ENCODE data around the gene NUCKS1. TPM values are rescaled to one million over a fixed set of nuclear protein-coding genes. Genes with fewer than 3 reads are reported as not detected.
A peak's percentile ranks its signal among the peaks of the same experiment; 100 is the strongest.

The NUCKS1 gene
- total RNA-seq, 4 donors from 2014 or later = 122 to 237 (median 177) TPM

DNA sequence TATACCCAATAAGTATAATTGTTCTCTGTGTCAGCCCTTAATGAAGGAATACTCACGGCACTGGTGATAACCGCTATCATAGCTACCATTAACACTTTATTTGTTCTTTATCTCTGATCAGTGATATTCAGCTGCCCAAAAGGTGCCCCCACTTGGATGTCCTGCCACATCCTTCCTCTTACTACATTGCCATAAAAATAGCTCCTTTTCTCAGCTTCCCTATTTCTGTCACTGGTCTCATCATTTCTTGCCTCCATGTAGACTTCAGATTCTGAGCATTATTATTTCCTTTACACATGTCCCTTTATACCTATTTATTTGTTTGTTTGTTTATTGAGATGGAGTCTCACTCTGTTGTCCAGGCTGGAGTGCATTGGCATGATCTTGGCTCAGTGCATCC is 28.0 kb upstream of the NUCKS1 start:
- no peak overlapping the region for H3K4me3 ChIP-seq (replicated peaks in 1 of 3)
- no peak for DNase-seq
- 88 to 91% methylated on average over 2 of the region's 2 CpGs for WGBS, 2 donors

DNA sequence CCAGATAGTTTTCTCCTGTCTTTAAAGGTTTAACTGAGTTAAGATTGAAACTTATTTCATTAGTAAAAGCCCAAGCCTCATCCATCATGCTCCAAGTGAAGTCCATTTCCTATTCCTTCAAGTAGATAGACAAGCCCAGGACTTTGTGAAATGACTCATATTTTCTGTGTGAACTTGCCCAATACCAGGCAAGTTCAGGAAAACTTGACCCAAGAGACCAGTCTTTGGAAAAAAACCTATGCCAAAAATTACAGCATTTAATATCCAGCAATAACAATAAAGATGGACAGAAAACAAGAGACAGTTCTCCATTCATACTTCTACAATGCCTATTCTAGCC is 25.7 kb upstream of the NUCKS1 start:
- DNase-seq = no peak
- H3K27ac ChIP-seq = peak overlapping the region in 2 of 3 donors; percentile 54 to 67
- peak overlapping the region in 1 of 3 donors; percentile 82 for H3K4me3 ChIP-seq (replicated peaks in 1 of 3)
- no peaks in the 10 kb centered on the region for H3K9me3 ChIP-seq
- intact Hi-C loops (cut with DNase I) = no loop called here
- peaks cover 5 to 9% of the 10 kb centered on the region in 2 donors for H3K4me1 ChIP-seq
- TF ChIP-seq, protein P1, sequence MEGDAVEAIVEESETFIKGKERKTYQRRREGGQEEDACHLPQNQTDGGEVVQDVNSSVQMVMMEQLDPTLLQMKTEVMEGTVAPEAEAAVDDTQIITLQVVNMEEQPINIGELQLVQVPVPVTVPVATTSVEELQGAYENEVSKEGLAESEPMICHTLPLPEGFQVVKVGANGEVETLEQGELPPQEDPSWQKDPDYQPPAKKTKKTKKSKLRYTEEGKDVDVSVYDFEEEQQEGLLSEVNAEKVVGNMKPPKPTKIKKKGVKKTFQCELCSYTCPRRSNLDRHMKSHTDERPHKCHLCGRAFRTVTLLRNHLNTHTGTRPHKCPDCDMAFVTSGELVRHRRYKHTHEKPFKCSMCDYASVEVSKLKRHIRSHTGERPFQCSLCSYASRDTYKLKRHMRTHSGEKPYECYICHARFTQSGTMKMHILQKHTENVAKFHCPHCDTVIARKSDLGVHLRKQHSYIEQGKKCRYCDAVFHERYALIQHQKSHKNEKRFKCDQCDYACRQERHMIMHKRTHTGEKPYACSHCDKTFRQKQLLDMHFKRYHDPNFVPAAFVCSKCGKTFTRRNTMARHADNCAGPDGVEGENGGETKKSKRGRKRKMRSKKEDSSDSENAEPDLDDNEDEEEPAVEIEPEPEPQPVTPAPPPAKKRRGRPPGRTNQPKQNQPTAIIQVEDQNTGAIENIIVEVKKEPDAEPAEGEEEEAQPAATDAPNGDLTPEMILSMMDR (IDR thresholded peaks at IDR 0.05) = no peak
- TF ChIP-seq POLR2A (IDR thresholded peaks at IDR 0.05) = no peak
- H3K27me3 ChIP-seq = no peaks in the 10 kb centered on the region
- no peaks in the 10 kb centered on the region for H3K36me3 ChIP-seq

More for the DNA sequence above, 28.0 kb upstream of the NUCKS1 start:
- Histone ChIP-seq H3K27me3 (no peaks in the 10 kb centered on the region), H3K27ac (no peak overlapping the region), H3K9me3 (no peaks in the 10 kb centered on the region), H3K36me3 (no peaks in the 10 kb centered on the region), H3K4me1 (peaks cover 17 to 19% of the 10 kb centered on the region in 2 donors)
- intact Hi-C loops (cut with DNase I) = no loop called here
- TF ChIP-seq, protein P1 (IDR thresholded peaks at IDR 0.05) = no peak
- no peak for TF ChIP-seq POLR2A (IDR thresholded peaks at IDR 0.05)

- peak within 1 kb of the TSS; percentile 77 to 95 (median 82) for H3K4me3 ChIP-seq (replicated peaks in 1 of 3)
- no peaks in the 10 kb centered on the region for H3K27me3 ChIP-seq
- DNase-seq = peak; percentile 81 to 84
- intact Hi-C loops (cut with DNase I) = no loop called here
- peak; percentile 60 to 69 for TF ChIP-seq POLR2A (IDR thresholded peaks at IDR 0.05)
- TF ChIP-seq, protein P1 (IDR thresholded peaks at IDR 0.05) = no peak
- H3K9me3 ChIP-seq = no peaks in the 10 kb centered on the region
- peaks cover 5 to 14% of the 10 kb centered on the region in 2 donors for H3K4me1 ChIP-seq
- peak within 1 kb of the TSS; percentile 10 to 67 (median 54) for H3K27ac ChIP-seq
- 0 to 1% methylated on average over 26 to 40 of the region's 40 CpGs for WGBS, 2 donors
- no peaks in the 10 kb centered on the region for H3K36me3 ChIP-seq
Measured at GRCh38 chr1:205775015-205775716, 25.2 kb upstream of the NUCKS1 start, which contains the start of gene RAB29. RAB29 (minus strand) TSS chr1:205775482; CDS start chr1:205774956, 526 bp downstream.

- DNase-seq = peak; percentile 33 to 43
- no peaks in the 10 kb centered on the region for H3K27me3 ChIP-seq
- H3K27ac ChIP-seq = peak overlapping the region; percentile 10 to 67 (median 54)
- H3K4me1 ChIP-seq = peaks cover 5 to 22% of the 10 kb centered on the region in 2 donors
- no peaks in the 10 kb centered on the region for H3K36me3 ChIP-seq
- WGBS, 2 donors = 18 to 20% methylated on average over 30 to 36 of the region's 36 CpGs
- no peak for TF ChIP-seq POLR2A (IDR thresholded peaks at IDR 0.05)
- TF ChIP-seq, protein P1 (IDR thresholded peaks at IDR 0.05) = no peak
- no peaks in the 10 kb centered on the region for H3K9me3 ChIP-seq
- H3K4me3 ChIP-seq (replicated peaks in 1 of 3) = peak overlapping the region; percentile 77 to 95 (median 82)
- intact Hi-C loops (cut with DNase I) = no loop called here
Measured at GRCh38 chr1:205774198-205775014, 24.4 kb upstream of the NUCKS1 start.

All from thyroid gland (tissue), 4 donors.